HEK293T (cell line): Measurements from ENCODE around the gene RNF213.

Source experiments
- ARNT ChIP-seq: fragments of 450-650 bp; IDR thresholded peaks from 2 replicates; pipeline ENCODE4 v1.6.1; 2017; ENCODE audit warnings: mild to moderate bottlenecking
- CTBP1 ChIP-seq: fragments of 450-650 bp; IDR thresholded peaks from 2 replicates; pipeline ENCODE4 v1.6.1; 2016; ENCODE audit warnings: borderline replicate concordance
- ELF4 ChIP-seq: fragments of 450-650 bp; IDR thresholded peaks from 2 replicates; pipeline ENCODE4 v1.6.1; 2017; ENCODE audit warnings: antibody characterized with exemption
- FOXK2 ChIP-seq: fragments of 450-650 bp; IDR thresholded peaks from 2 replicates; pipeline ENCODE4 v1.6.1; 2016; ENCODE audit warnings: mild to moderate bottlenecking
- FOXM1 ChIP-seq: fragments of 450-650 bp; IDR thresholded peaks from 2 replicates; pipeline ENCODE4 v1.6.1; 2017; ENCODE audit warnings: mild to moderate bottlenecking, borderline replicate concordance
- NFRKB ChIP-seq: fragments of 450-650 bp; IDR thresholded peaks from 2 replicates; pipeline ENCODE4 v1.6.1; 2016; ENCODE audit warnings: mild to moderate bottlenecking, moderate library complexity
- PKNOX1 ChIP-seq: fragments of 450-650 bp; IDR thresholded peaks from 2 replicates; pipeline ENCODE4 v1.6.1; 2016
- SP1 ChIP-seq: fragments of 450-650 bp; IDR thresholded peaks from 2 replicates; pipeline ENCODE4 v1.6.1; 2017
- SUZ12 ChIP-seq: fragments of 450-650 bp; IDR thresholded peaks from 2 replicates; pipeline ENCODE4 v1.6.1; 2016; ENCODE audit warnings: mild to moderate bottlenecking
- ZNF384 ChIP-seq: fragments of 450-650 bp; IDR thresholded peaks from 2 replicates; pipeline ENCODE4 v1.6.1; 2016

- TF ChIP-seq ARNT, result no peak
- no peak for TF ChIP-seq FOXK2
- TF ChIP-seq CTBP1, result no peak
- TF ChIP-seq ELF4, result no peak
- TF ChIP-seq NFRKB, result no peak
- no peak for TF ChIP-seq SP1
- TF ChIP-seq PKNOX1, result no peak
- TF ChIP-seq SUZ12, result no peak
- TF ChIP-seq ZNF384, result no peak
- no peak for TF ChIP-seq FOXM1
These were observed 120.8 kb downstream of the RNF213 start for GRCh38 chr17:80381416-80381923.
